DMS79 treated with DMSO at 0.1 percent for 48 hours (cell line): ENCODE results near the gene OR1L6.

ENCODE experiments used
- DNase-seq: peaks from one replicate; lab custom pipeline; 2025; lab: John Stamatoyannopoulos, UW

The OR1L6 gene, protein sequence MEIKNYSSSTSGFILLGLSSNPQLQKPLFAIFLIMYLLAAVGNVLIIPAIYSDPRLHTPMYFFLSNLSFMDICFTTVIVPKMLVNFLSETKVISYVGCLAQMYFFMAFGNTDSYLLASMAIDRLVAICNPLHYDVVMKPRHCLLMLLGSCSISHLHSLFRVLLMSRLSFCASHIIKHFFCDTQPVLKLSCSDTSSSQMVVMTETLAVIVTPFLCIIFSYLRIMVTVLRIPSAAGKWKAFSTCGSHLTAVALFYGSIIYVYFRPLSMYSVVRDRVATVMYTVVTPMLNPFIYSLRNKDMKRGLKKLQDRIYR

DNA sequence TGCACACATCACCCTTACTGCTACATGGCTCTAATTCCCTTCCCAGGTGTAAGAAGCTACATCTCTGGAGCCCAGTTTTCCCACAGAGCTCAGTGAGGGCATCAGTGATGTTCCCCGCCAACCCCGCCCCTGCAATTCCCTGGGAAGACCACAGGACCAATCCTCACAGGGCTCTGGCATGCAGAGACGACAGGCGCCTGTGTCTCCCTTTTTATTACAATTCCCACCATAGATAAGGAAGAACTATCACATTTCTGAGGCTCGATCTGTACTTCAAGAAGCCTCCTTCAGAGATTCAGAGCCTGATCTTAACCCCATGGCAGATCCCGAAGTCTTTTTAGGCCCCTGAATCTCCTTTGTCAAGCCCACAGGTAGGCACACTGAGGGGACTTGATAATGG, at the start of gene OR1L6:
TSS of gene OR1L6 (plus strand) at position 301 of the 400 bp plus-strand sequence. CDS start 7,545 bp downstream, outside the sequence.
- DNase-seq, result no peak

DNA sequence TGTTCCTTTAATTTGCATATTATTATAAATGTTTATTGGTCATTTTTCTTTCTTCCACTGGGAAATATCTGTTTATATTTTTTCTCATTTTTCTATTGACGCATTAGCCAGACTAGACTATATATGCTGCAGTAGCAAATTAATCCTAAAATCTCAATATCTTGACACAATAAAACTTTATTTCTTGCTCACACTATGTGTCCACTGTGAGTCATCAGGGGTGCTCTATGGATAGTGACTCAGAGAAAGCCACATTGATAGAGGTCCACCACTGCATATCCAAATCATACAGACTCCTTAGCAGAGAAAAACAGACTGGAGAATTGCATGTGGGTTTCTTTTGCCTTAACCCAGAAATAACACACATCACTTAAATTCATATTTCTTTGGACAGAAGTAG, 46.4 kb upstream of the OR1L6 start:
- DNase-seq, result no peak

DNA sequence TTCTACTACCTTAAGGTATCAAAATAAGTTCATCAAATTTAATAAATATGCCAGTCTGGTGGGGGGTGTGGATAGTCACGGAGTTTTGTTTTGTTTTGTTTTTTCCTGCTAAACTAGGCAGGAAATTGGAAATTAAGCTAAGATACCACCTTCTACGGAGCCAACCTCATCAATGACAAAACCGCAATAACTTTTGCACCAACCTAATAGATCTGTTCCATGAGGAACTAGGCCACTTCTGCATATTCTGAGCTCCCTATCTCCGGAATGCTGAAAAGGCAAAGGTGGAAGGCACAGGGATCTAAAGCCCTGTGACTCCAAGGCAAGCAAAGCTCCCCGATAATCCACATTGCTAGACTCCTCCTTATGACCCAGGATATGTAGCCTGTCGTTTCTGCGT, 24.1 kb upstream of the OR1L6 start:
- DNase-seq, result no peak

DNA sequence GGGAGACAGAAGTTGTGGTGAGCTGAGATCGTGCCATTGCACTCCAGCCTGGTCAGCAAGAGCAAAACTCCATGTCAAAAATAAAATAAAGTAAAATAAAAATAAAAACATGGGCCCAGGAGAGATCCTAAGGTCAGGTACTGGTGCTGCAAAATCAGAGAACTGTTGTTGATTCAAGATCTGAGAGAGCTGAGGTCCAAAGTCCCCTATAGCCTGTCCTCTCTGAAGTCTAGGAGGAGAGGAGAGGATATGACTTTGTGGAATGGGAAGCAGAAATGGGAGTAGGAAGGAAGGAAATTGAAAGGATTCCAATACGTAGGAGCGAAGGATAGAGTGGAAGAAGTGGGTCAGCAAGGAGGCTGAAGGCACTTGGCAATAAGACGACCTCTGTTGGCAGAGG, 22.9 kb upstream of the OR1L6 start:
- no peak for DNase-seq

DNA sequence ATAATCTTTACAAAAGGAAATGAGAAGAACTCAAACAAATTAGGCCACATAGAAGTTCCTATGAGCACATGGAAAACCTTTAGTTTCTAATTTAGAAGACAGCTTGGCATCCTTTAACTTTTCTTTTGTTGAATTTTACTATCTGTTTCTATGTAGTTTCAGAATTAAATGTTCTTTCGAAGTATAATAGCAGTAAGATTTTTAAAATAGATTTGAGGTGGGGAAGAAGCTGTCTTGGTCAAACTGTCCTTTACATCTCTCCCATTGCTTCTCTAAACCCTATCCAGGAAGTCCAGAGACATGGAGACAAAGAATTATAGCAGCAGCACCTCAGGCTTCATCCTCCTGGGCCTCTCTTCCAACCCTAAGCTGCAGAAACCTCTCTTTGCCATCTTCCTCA, 18.4 kb upstream of the OR1L6 start, which contains the start of gene OR1L4:
TSS of gene OR1L4 (plus strand) at position 301 of the 400 bp plus-strand sequence. CDS start at position 301, 0 bp downstream.
- DNase-seq, result no peak

DNA sequence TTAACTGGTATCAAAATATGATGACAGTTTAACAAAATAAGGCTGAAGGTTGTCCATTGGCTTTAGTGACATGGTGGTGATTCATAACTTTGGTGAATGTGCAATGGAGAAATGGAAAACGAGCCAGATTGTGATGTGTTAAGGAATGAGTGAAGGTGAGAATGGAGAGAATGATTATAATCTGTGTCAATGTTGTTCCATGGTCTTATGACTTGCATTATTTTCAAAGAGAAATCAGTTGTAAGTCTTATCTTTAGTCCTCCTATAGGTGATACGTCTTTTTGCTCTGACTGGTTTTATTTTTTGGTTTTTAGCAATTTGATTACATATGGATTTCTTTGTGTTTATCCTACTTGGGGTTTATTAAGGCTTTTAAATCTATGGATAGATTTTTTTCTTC, 12.7 kb downstream of the OR1L6 start:
- no peak for DNase-seq

DNA sequence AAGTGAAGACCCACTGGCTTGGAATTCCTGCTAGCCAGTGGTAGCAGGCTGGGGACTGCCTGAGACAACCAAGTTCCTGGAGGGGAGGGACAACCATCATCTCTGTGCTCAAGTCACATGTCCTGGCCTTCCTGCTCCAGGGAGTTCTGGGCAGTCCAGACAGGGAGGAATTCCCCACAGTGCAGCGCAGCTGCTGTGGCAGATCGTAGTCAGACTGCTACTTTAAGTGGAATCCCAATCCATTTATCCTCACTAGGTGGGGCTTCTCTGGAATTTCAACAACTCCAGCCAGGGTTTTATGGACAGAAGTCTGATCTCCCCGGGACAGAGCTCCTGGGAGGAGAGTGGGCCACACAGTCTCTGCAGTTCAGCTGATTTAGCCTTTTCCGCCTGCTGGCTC, 25.7 kb downstream of the OR1L6 start:
- no peak for DNase-seq

DNA sequence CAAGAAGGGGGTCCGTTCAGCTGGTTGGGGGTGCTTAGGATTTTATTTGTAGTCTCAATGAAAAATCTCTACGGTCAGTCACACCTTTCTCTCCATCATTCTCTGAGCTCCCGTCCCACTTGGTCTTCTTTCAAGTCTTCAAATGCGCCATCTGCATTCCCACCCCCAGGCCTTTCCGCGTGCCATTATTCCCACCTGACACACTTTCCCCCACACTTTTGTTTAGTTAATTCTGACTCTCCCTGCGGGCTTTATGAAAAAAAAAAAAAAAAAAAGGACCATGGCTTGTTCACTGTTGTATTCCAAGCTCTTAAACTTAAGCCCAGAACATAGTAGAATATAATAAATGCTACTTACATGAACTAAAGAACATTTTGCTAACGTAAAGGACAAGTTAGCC, 34.9 kb downstream of the OR1L6 start:
- DNase-seq, result no peak

DNA sequence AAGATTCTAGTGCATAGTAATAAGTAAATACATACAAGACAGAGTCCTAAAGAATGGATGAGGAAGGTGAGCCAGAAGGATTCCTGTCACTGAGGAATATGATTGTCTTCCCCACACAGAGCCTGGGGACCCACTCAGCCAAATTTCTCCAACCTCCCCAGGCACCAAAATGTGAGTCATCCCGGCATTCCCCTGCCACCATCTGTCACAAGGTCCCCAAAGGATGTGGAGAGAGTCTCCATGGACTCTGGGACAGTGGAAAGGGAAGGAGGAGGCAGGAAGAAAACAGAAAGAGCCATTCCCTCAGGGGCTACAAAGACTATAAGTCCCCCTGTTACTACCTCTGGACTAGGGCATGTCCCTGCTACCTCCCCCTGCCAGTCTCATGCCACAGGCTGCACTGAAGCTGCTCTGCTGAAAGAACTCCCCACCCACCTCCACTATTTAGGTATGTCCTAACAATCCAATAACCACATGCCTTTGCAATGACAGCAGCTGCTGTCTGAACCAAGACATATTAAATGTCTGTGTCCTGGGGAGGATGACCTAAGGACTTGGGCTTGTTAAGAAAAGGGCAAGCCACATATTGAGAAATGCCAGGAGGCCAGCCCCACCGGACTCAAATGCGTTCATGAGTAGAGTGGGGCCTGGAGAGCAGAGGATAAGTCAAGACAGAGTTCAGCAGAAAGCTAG, 36.0 kb downstream of the OR1L6 start:
- no peak for DNase-seq

DNA sequence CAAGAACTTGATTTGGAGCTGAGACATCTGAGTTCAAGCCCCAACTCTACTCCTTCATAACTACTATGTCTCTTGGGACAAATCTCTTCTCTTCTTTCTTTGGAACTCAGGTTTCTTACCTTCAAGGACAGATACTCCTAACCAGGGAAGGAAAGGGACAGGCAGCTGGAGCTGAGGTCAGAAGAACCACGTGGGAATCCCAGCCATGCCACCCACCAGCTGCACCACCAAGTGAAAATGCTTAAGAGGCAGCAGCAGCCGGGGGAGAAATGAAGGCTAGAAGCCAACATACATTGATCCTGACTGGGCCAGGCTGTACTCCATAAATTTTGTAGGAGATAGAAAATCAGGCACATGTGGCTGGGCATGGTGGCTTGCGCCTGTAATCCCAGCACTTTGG, 37.1 kb downstream of the OR1L6 start:
- DNase-seq, result no peak

DNA sequence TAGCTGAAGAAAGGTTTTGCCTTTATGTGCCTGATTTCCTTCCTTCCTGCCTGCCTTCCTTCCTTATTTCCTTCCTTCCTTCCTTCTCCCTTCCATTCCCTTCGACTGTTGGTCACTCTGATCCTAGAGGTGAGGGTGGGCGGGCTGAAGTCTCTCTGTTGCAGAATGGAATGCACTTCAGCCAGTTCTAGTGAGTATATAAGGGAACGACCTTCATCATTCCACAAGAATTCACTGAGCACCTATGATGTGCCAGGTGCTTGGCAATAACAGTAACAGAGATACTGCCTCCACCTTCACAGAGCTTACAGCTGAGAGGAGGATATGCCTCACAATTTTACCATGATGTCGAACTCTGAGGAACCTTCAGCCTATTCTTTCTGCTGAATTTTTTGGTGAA, 37.9 kb downstream of the OR1L6 start:
- no peak for DNase-seq

DNA sequence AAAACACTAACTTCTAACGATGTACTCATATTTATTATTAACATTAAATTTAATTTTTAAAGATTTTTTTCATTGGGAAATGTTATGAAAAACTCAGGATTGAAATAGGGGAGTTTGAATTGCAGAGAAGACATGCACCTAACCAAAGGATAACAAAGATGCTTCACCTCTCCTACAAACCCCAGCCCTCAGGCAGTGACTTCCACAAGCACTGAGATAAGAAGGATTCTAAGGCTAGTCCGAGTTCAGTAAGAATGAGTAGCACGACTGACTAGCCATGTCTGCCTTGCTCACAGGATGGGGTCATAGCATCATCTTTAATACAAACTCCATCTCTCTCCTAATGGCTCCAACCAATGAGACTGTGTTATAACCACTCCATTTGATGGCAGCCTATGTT, 39.6 kb downstream of the OR1L6 start:
- no peak for DNase-seq

DNA sequence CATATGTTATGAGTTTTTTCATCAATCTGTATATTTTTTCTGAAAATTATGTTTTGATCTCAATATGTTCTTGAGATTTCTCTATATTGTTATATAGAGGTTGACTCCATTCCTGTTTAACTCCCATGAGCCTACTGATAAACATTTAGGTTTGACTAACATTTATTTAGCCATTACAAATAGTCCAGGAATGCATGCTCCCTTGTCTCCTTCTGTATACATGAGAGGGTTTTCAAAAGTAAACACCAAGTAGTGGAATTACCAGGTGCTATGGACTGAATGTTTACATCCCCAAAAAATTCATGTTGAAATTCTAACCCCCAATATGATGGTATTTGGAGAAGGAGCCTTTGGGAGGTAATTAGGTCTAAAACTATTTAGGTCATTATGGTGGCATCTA, 43.2 kb downstream of the OR1L6 start:
- DNase-seq, result no peak

DNA sequence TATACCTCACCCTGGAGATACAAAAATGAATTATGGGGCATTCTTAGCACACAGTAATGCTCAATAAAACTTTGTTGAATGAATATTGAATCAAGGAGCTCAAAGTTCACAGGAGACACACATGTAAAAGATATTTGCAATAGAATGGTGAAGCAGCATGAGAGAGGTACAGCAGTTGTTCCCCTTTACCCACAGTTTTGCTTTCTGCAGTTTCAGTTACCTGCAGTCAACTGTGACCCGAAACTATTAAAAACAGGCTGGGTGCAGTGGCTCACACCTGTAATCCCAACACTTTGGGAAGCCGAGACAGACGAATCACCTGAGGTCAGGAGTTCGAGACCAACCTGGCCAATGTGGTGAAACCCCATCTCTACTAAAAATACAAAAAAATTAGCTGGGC, 44.2 kb downstream of the OR1L6 start:
- DNase-seq, result no peak

DNA sequence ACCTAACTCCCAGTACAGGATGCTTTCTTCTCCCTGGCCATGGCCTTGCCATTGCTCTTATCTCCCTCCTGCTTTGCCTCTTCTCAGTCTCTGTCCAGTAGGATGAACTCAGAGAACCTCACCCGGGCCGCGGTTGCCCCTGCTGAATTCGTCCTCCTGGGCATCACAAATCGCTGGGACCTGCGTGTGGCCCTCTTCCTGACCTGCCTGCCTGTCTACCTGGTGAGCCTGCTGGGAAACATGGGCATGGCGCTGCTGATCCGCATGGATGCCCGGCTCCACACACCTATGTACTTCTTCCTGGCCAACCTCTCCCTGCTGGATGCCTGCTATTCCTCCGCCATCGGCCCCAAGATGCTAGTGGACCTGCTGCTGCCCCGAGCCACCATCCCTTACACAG, 46.7 kb downstream of the OR1L6 start, which contains the start of gene OR5C1:
TSS of gene OR5C1 (plus strand) at position 103 of the 400 bp plus-strand sequence. CDS start at position 103, 0 bp downstream.
- DNase-seq, result no peak

DNA sequence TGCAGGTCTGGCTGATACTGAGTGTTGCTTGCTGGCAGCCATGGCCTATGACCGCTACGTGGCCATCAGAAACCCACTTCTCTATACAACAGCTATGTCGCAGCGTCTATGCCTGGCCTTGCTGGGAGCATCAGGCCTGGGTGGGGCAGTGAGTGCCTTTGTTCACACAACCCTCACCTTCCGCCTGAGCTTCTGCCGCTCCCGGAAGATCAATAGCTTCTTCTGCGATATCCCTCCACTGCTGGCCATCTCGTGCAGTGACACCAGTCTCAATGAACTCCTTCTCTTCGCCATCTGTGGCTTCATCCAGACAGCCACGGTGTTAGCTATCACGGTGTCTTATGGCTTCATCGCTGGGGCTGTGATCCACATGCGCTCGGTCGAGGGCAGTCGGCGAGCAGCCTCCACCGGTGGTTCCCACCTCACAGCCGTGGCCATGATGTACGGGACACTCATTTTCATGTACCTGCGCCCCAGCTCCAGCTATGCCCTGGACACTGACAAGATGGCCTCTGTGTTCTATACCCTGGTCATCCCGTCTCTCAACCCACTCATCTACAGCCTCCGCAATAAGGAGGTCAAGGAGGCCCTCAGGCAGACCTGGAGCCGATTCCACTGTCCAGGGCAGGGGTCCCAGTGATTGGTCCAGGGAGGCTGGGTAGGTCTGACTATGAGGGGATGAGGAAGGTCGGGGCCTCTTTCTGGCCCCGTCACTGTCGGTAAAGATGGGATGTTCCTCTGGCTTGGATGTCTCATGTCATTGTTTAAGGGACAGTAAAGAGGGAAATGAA, 47.3 kb downstream of the OR1L6 start:
- no peak for DNase-seq

DNA sequence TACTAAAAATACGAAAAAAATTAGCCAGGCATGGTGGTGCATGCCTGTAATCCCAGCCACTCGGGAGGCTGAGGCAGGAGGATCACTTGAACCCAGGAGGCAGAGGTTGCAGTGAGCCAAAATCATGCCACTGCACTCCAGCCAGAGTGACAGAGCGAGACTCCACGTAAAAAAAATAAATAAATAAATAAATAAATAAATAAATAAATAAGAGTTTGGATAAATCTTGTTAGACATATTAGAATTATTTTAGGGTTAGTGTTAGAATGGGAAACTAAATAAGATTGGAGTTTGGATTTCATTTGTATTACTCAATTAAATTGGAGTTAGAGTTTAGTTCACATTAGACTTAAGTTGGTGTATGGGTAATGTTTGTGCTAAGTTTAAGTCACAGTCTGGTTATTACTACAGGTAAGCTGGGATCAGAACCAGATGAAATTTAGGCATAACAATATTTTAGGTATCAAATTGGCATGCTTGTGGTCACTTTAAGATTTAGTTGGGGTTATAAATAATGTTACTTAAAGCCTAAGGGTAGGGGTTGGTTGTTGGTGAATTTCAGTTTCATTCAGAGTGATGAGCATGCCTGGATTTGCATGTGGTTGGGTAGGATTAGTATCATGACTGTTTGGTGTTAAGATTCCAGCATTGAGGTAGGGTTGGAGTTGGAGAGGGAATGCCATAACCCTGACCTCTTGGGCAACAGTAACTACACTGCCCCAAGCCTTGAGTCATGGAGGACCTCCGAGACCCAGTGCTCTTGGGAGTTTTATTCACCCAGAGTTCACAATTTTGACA, 50.0 kb downstream of the OR1L6 start:
- no peak for DNase-seq

DNA sequence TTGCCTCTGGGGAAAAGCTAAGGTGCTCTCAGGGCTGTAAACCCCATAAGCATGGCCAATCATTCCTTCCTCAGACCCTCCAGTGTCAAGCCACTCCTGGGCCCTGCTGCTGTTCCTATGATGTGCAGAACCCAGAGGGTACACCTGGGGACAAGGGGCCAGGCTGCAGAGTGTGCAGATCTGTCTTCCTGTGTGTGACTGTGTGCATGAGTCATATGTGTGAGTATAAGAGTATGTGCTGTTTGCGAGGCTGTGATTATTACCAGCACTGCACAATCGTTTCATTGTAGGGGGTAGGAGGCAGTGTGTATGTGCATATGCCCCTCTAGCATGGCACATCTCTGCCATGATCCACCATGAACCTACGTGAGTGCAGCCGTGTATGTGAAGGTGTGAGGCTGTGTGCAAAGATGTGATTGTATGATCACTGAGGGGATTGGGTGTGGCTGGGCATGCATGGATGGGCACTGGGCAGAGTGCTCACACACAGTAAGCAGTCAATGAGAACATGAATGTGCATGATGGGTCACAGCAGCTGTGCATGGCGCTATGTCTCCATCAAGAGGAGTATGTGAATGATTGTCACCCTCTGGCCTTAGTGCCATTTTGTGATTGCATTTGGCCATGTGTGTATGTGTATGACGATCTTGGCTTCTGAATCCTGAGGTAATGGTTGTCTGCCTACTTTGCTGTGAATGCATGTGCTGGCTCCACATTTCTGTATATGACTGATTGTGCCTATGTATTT, 55.4 kb downstream of the OR1L6 start:
- no peak for DNase-seq
